ENCODE measurements around the gene NTN4. TPM values are rescaled to one million over a fixed set of nuclear protein-coding genes. Genes with fewer than 3 reads are reported as not detected.
A peak's percentile ranks its signal among the peaks of the same experiment; 100 is the strongest.
"Not testable (repeated sequence)": the region's sequence is repeated elsewhere in the genome, so short reads cannot be mapped to it uniquely, and the experiment has no call there.

NTN4 gene
- total and polyA plus RNA-seq, 12 donors = 10.1 to 62.5 (median 42.4) TPM

DNA sequence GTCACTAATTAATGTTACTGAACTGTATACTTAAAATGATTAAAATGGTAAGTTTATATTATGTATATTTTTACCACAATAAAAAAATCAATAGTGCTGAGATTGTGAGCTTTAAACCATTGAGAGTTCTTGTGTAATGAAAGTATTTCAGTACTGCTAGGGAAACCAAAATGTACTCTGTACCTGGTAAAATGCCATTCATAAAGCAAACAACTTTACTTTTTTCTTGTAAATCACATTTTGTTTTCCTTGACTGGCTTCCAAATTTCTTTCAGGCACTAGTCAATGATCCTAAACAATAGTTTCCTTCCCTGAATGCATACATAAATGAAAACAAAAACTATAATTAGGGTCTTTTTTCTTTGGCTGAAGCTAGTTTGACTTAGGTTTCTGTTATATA is 38.8 kb upstream of the NTN4 start:
- Histone ChIP-seq H3K27me3 (no peaks in the 10 kb centered on the region), H3K9me3 (replicated peaks in 1 of 3) (no peaks in the 10 kb centered on the region), H3K4me1 (replicated peaks in 1 of 2) (no peaks in the 10 kb centered on the region), H3K4me3 (no peak overlapping the region), H3K27ac (no peak overlapping the region), H3K36me3 (replicated peaks in 1 of 2) (no peaks in the 10 kb centered on the region)
- TF ChIP-seq POLR2A (IDR thresholded peaks at IDR 0.05) = no peak
- TF ChIP-seq, protein P1, sequence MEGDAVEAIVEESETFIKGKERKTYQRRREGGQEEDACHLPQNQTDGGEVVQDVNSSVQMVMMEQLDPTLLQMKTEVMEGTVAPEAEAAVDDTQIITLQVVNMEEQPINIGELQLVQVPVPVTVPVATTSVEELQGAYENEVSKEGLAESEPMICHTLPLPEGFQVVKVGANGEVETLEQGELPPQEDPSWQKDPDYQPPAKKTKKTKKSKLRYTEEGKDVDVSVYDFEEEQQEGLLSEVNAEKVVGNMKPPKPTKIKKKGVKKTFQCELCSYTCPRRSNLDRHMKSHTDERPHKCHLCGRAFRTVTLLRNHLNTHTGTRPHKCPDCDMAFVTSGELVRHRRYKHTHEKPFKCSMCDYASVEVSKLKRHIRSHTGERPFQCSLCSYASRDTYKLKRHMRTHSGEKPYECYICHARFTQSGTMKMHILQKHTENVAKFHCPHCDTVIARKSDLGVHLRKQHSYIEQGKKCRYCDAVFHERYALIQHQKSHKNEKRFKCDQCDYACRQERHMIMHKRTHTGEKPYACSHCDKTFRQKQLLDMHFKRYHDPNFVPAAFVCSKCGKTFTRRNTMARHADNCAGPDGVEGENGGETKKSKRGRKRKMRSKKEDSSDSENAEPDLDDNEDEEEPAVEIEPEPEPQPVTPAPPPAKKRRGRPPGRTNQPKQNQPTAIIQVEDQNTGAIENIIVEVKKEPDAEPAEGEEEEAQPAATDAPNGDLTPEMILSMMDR (IDR thresholded peaks at IDR 0.05) = no peak
- intact Hi-C loops (cut with DNase I) = no loop called here
- DNase-seq = no peak

DNA sequence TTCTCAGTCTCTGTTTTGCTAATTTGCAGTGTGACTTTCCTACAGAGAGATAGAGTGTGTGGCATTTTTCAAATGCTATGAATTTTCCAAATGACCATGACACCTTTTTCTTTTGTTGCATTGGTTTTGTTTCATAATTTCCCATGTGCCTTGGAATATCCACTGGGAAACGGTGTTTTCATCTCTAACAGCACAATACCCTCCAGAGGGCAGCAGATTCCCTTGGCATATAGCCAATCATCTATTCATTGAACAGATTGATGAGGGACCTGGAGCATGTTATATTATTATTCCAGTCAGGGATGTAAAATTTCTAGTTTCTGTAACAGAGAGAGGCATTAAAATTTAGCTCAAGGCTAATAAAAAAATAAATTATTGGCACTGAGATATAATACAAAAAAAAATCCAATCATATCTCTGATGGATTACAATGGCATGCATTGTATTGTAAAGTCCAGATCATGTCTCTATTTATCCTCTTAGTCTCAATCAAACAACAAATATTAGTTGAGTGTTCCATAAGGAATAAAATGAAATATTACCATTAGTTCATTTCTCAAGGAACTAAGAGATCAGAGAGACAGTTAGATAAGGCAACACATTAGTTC is 29.6 kb upstream of the NTN4 start:
- H3K9me3 ChIP-seq (replicated peaks in 1 of 3) = no peaks in the 10 kb centered on the region
- peak; percentile 32 to 77 (median 61) for DNase-seq
- H3K4me3 ChIP-seq = no peak overlapping the region
- H3K27ac ChIP-seq = no peak overlapping the region
- whole genome bisulfite sequencing, 4 donors = 0% methylated on average over 1 of the region's 1 CpG
- H3K4me1 ChIP-seq (replicated peaks in 1 of 2) = no peaks in the 10 kb centered on the region
- intact Hi-C loops (cut with DNase I) = no loop called here
- H3K27me3 ChIP-seq = no peaks in the 10 kb centered on the region
- no peaks in the 10 kb centered on the region for H3K36me3 ChIP-seq (replicated peaks in 1 of 2)
- no peak for TF ChIP-seq POLR2A (IDR thresholded peaks at IDR 0.05)
- TF ChIP-seq, protein P1 (IDR thresholded peaks at IDR 0.05) = peak; percentile 27 to 73 (median 63)

DNA sequence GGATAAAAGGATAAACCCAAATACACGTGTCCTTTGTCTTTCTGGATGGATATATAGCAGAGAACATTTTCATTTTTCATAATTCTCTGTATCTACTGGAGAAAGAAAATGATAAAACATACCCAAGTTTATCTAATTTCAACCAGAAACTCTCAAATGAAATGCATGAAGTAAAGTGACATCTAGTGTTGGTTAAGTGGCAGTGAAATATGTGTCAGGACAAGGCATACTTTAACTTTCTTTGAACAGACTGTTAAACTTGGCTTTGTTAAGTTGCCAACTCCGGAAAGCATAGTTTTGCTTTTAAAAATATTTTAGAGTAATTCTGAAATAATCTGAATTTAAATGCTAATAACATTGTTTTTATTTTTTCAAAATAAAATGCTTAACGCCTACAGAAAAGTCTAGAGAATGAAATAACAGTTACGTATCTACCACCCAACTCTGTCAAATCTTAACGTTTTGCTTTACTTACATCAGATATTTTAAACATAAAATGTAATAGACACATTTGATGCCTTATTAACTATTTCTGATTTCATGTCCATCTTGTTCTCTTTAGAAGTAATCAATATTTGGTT is 25.2 kb upstream of the NTN4 start:
- H3K4me3 ChIP-seq = no peak overlapping the region
- no peaks in the 10 kb centered on the region for H3K27me3 ChIP-seq
- 43 to 51% (median 47%) methylated on average over 5 of the region's 5 CpGs for WGBS, 4 donors
- H3K36me3 ChIP-seq (replicated peaks in 1 of 2) = no peaks in the 10 kb centered on the region
- H3K9me3 ChIP-seq (replicated peaks in 1 of 3) = no peaks in the 10 kb centered on the region
- H3K27ac ChIP-seq = no peak overlapping the region
- no peak for TF ChIP-seq POLR2A (IDR thresholded peaks at IDR 0.05)
- TF ChIP-seq, protein P1 (IDR thresholded peaks at IDR 0.05) = peak; percentile 61 to 86 (median 80)
- intact Hi-C loops (cut with DNase I) = loop anchor here (5.0 to 10.0 kb wide), 3 partner anchors 191 to 231 kb away; no protein-coding TSS in a partner anchor
- no peak for DNase-seq
- H3K4me1 ChIP-seq (replicated peaks in 1 of 2) = no peaks in the 10 kb centered on the region

DNA sequence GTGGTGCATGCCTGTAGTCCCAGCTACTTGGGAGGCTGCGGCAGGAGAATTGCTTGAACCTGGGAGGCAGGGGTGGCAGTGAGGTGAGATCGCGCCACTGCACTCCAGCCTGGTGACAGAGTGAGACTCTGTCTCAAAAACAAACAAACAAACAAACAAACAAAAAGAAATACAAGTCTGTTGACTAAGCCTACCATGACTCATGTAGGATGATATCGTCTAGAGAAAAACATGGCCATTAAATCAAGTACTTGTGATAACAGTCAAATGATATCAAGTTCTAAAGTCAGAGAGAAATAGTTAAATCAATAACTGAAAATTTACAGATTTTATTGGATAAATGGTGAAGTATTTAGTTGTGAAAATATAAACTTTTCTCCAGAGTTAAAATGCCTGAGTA is 21.6 kb upstream of the NTN4 start:
- not testable (repeated sequence) for H3K4me1 ChIP-seq (replicated peaks in 1 of 2); H3K9me3 ChIP-seq (replicated peaks in 1 of 3); H3K27ac ChIP-seq; H3K36me3 ChIP-seq (replicated peaks in 1 of 2); H3K27me3 ChIP-seq; DNase-seq; H3K4me3 ChIP-seq
- WGBS, 4 donors = 76 to 84% (median 83%) methylated on average over 4 of the region's 4 CpGs
- intact Hi-C loops (cut with DNase I) = loop anchor here (5.0 to 10.0 kb wide), 3 partner anchors 187 to 230 kb away; no protein-coding TSS in a partner anchor

DNA sequence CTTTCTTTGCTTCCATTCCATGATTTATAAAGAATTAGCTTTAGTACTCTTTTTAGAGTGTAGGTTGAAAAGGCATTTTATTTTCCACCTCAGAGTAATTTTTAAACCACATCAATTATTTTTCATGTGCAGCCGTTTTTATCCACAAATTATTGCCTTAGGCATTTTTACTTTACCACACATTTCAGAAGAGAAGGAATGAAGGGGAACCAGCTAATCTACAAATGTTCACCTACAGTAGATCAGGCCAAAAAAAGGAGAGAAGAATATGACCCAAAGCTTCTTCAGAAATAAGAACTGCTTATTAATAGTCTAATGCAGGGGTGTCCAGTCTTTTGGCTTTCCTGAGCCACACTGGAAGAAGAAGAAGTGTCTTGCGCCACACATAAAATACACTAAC is 19.8 kb upstream of the NTN4 start:
- Histone ChIP-seq H3K27me3 (no peaks in the 10 kb centered on the region), H3K4me1 (replicated peaks in 1 of 2) (no peaks in the 10 kb centered on the region), H3K4me3 (no peak overlapping the region), H3K9me3 (replicated peaks in 1 of 3) (no peaks in the 10 kb centered on the region), H3K27ac (no peak overlapping the region), H3K36me3 (replicated peaks in 1 of 2) (no peaks in the 10 kb centered on the region)
- intact Hi-C loops (cut with DNase I) = loop anchor here (5.0 to 10.0 kb wide), 3 partner anchors 186 to 228 kb away; no protein-coding TSS in a partner anchor
- 75 to 83% (median 79%) methylated on average over 2 of the region's 2 CpGs for WGBS, 4 donors
- no peak for TF ChIP-seq POLR2A (IDR thresholded peaks at IDR 0.05)
- TF ChIP-seq, protein P1 (IDR thresholded peaks at IDR 0.05) = no peak
- DNase-seq = no peak
